Erythroblast (primary cell): ENCODE measurements around the gene NEK11.
"Not testable (repeated sequence)": the region's sequence is repeated elsewhere in the genome, so short reads cannot be mapped to it uniquely, and the experiment has no call there.

Source experiments
- DNase-seq, 2 experiments: peaks; one replicate each; lab custom pipeline; 2025; lab: John Stamatoyannopoulos, UW
- GATA1 ChIP-seq: IDR thresholded peaks from 2 replicates; pipeline ENCODE4 v1.6.1; 2011; ENCODE audit warnings: low read depth, mild to moderate bottlenecking, control low read depth, low read length, moderate library complexity
- POLR2A ChIP-seq: IDR thresholded peaks from 2 replicates; pipeline ENCODE4 v1.6.1; 2011; ENCODE audit warnings: mild to moderate bottlenecking, low read length

The NEK11 gene

DNA sequence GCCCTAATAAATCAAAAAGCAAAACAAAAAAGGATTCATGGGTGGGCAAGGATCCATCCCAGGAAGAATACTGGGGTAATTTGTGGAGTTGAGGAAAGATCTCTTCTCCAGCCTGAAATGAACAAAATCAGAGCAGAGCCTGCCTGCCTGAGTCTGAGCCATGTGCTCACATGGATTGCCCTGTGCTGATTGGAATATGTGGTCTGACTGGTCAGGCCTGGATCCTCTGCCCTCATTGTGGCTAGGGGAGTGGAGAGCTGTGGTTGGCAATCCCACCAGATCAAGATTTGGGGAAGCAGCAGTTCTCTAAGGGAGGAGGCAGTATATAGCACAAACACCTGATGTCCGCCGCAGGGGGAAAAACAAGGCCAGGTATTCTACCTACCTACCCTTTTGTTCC, 348.1 kb downstream of the NEK11 start:
- DNase-seq = no peak
- no peak for TF ChIP-seq POLR2A
- no peak for TF ChIP-seq GATA1

DNA sequence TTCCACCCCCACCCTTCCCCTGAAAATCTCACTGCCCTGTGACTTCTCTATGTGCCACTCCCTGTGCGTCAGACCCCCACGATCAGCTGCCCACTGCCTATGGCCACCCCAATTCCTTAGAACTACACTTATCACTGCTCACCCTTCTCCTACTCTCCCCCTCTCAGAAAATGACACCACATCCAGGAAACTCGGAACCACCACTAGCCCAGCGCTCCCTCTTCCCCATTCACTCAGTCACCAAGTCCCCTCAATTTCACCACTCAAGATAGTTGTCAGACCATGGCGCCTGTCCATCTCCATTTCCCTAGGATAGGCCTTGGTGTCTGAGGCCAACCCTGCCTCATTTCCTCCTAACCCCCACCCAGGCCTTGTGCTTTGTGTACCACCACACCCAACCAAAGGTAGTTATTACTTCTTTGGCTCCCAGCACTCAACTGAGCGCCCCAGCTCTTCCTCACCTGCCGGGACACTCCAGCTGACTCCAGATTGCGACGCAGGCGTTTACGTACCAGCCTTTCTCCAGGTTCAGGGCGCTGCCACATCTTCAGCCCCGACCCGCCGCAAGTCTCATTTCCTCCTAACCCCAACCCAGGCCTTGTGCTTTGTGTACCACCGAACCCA, 354.3 kb downstream of the NEK11 start:
- DNase-seq = not testable (repeated sequence)

DNA sequence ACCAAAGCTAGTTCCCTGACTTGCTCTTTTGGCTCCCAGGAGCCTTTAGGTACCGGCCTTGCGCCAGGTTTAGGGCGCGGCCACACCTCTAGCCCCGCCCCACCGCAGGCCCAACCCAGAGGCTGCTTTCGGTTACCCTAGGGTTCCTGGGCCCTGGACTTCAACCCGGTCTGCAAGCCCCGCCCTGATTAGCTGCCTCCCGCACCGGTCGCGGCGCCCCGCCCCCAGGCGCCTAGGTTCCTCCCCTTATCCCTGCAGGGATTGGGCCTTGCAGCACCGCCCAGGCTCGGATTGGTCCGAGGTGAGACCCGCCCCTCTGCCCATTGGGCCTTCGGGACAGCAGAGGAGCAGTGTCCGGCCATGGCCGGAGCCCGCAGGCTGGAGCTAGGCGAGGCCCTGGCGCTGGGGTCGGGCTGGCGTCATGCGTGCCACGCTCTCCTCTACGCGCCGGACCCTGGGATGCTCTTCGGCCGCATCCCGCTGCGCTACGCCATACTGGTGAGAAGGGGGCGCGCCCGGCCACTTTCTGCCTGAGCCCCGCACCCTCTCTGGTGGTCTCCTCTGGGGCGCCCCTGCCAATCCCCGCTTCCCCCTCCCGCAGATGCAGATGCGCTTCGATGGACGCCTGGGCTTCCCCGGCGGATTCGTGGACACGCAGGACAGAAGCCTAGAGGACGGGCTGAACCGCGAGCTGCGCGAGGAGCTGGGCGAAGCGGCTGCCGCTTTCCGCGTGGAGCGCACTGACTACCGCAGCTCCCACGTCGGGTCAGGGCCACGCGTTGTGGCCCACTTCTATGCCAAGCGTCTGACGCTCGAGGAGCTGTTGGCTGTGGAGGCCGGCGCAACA, 355.0 kb downstream of the NEK11 start, which contains the start of gene NUDT16:
TSS of gene NUDT16 (plus strand) at position 330 of the 847 bp plus-strand sequence. CDS start at position 361, 31 bp downstream.
- no peak for TF ChIP-seq GATA1
- TF ChIP-seq POLR2A = peak; percentile 80

DNA sequence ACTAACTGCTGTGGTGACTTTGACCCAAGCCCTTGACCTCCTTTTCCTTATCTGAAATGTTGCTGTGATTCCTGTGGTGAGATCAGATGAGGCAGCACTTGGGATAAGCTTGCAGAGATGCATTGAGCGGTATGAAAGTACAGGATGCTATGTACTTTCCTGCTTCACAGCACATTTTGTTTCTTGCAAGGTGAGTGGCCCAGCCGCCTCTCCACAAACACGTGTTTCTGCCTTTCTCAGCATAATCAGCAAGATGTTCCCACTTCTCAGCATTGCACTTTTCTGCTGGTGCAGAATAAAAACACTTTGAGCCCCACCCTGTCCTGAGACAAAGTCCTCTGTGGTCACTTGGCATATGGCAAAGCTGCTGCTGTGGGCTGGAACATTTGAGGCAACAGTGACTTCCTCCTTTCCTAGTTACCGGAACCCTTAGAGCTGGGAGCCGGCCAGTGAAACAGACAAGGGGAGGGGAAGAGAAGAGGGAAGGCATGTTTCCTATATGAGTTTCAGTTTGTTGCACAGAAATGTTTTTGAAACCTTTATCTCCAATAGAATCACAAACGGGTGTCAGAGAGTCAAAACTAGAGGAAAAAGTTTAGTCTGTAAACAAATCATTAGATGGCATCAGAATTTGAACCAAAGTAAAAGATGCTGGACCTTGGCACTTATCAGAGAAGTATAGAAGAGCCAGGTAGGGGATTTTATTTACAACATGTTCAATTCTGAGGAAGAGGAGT, 359.9 kb downstream of the NEK11 start:
- DNase-seq = peak in 1 of 2 experiments; percentile 5
- TF ChIP-seq GATA1 (no peak), POLR2A (no peak)

More for the DNA sequence above, 355.0 kb downstream of the NEK11 start, which contains the start of gene NUDT16:
- peak; percentile 98 to 99 for DNase-seq

DNA sequence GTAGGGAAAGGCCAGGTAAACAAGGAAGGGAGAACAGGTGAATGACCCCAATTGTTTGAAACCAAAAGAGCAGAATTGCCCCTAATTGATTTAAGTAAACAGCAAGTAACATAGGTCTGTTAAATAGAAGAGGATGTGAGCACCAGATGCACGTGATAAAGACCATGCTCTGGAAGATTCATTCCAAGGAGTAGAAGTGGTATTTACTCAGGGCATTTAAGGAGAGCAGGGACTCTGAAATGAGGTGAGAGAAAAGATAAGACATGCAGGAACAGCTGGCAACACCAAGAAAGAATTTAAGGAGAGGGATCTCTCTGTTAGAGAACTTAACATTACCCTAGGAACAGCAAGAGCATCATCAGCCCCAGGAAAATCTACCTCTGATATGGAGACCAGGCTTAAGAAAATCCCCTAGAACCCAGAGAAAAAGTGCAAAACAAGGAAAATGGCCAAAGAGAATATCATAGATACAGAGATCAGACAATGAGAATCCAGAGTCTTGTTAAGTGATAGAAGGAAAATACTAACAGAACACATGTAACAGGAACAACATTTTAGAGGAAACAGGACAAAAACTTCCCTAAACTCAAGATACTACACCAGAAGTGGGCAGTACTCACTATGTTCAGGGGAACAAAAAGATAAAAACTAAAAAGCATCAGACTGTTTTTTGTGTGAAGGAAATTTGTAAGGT, 361.3 kb downstream of the NEK11 start:
- TF ChIP-seq POLR2A = no peak
- TF ChIP-seq GATA1 = no peak
- no peak for DNase-seq

DNA sequence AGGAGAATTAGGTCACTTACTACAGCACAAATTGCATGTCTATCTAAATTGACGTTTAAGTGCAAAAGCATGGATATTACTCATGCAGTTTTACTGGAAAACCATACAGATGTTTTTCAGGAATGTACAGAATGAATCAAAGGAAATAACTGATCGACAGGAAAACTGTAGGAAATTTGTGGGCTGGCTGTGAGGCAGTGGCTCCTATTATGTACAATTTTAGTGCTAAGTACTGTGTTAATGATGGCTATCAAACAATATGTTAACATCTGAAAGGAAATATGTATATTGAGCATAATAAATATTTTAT, 361.8 kb downstream of the NEK11 start:
- no peak for DNase-seq

DNA sequence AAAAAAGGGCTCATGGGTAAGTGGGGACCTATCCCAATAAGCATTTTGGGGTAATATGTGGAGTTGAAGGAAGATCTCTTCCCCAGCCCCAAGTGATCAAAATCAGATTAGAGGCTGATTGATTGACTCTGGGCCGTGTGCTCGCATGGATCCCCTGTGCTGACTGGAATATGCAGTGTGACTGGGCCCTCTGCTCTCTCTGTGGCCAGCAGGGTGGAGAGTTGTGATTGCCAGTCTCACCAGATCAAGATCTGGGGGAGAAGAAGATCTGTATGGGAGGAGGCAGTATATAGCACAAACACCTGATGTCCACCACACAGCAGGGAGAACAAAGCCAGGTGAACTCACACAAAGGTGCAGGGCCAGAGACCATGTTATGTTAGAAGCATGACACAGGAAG, 363.7 kb downstream of the NEK11 start:
- TF ChIP-seq POLR2A (no peak), GATA1 (no peak)

More for the DNA sequence above, 361.8 kb downstream of the NEK11 start:
- TF ChIP-seq GATA1 (no peak), POLR2A (no peak)

DNA sequence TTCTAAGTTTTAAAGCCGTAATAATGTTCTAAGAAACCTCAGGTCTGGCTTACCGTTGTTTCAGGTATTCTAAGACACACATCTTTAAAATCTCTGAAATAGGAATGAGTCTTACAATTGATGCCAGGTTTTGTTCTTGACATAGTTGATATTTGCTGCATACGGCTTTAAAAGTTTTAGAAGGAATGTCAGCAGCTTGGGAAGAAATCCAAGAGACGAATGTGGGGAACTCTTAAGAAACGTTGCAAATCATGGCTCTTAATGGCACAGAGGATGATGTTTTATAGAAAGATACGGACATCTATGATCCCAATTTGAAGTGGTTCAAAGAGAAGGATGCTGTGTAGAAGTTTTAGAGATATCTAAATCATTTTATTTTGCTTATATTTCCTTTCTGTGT, 366.4 kb downstream of the NEK11 start:
- TF ChIP-seq GATA1 (no peak), POLR2A (no peak)
- no peak for DNase-seq

More for the DNA sequence above, 363.7 kb downstream of the NEK11 start:
- no peak for DNase-seq

DNA sequence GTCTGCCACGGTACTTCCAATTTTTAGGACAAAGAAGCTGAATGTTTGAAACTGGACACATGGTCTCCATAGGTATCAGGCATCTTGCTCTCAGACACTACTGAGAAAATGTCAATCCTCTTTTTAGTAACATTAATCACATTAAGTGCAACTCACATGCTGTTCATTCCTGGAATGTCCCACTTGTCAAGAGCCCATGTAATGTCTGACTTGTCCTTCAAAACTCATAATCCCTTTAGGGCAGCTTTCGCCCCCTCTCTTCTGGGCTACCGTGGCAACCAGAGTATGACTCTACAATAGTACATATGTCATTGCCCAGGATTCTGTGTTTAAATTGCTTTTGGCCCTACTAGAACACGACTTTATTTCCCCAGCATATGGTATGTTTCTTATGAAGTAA, 367.2 kb downstream of the NEK11 start:
- TF ChIP-seq GATA1 = no peak
- no peak for TF ChIP-seq POLR2A
- DNase-seq = no peak

DNA sequence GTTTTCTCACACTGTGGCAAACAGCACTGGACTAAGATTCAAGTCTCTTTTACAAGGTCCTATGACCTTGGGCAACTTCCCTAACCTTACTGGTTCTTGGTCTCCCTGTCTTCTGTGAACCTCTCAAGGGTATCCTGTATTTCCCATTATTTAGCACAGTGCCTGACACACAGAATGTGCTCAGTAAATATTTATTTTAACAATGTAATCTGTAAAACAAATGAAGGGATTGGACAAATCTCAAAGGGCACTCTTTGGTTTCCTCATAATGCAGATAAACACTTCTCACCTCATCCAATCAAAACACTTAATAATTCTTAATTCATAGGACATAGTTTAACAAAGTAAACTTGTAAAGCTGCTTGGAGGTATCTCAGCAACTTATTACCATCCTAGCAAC, 367.7 kb downstream of the NEK11 start:
- no peak for DNase-seq
- TF ChIP-seq POLR2A (no peak), GATA1 (no peak)

DNA sequence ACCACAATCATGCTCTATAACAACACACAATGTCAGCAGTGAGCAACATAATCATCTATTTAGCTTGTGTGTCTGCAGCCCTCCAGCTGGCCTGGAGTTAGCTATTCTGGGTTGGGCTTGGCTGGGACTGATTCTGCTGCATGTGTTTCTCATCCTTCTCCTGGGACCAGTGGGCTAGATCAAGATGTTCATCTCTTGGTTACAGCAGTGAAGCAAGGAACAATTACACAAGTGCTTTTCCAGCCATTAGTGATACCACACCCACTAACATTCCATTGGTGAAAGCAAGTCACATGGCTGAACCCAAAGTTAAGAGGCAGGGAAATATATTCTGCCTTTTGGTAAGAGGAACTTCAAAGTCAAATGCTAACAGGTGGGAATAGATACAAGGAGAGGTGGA, 369.5 kb downstream of the NEK11 start:
- no peak for TF ChIP-seq POLR2A
- no peak for TF ChIP-seq GATA1
- DNase-seq = no peak

DNA sequence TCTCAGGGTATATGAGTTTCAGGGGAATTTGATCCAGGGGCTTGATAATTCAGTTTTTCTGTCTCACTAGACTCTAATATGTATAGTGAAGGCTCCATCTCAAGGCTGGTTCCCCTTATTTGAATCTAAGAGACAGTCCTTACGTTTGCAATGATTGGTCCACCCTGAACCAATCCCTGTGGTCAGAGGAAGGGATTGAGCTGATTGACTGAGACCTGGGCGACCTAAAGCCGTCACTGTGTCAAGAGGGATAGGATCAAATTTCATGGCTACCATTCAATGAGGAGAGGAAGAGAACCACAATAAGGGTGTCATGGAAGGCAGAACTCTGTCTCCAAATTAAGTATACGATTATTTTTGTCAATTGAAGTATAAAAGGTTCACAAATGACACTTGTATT, 371.2 kb downstream of the NEK11 start:
- no peak for DNase-seq
- TF ChIP-seq GATA1 = no peak
- no peak for TF ChIP-seq POLR2A
